Measurements from ENCODE around the gene THSD4. TPM values are rescaled to one million over a fixed set of nuclear protein-coding genes. Genes with fewer than 3 reads are reported as not detected.

Gene THSD4
- polyA plus RNA-seq, 1 donor (not counting 4 experiments of a cell fraction or from before 2014, with no cell fraction given) = 24.5 TPM

- Histone ChIP-seq H3K4me3 (ENCODE audit: control insufficient read depth in 2 of 3, extremely low read depth in 1 of 3, insufficient read depth in 2 of 3, low read depth in 1 of 3, low read length in 3 of 3) (no peak overlapping the region), H3K27me3 (ENCODE audit: control insufficient read depth, extremely low read depth, insufficient read depth, low read length) (no peaks in the 10 kb centered on the region), H3K36me3 (ENCODE audit: control insufficient read depth in 2 of 2, extremely low read depth in 1 of 2, insufficient read depth in 2 of 2, low read length in 2 of 2) (peaks cover 18 to 19% of the 10 kb centered on the region in 2 experiments), H2AFZ (ENCODE audit: control insufficient read depth, low read length) (no peak overlapping the region), H3K27ac (ENCODE audit: control insufficient read depth, insufficient read depth, low read length) (no peak overlapping the region), H3K79me2 (ENCODE audit: control insufficient read depth, insufficient read depth, low read length) (peaks cover 11% of the 10 kb centered on the region), H3K4me2 (ENCODE audit: control insufficient read depth, extremely low read depth, insufficient read depth, low read depth, low read length) (no peak overlapping the region), H3K9ac (ENCODE audit: control insufficient read depth, extremely low read depth, insufficient read depth, low read length) (no peak overlapping the region), H3K9me3 (ENCODE audit: control insufficient read depth, low read depth, low read length) (no peaks in the 10 kb centered on the region), H3K9me1 (ENCODE audit: control insufficient read depth, extremely low read depth, insufficient read depth, low read length) (no peaks in the 10 kb centered on the region), H3K4me1 (ENCODE audit: control insufficient read depth, extremely low read depth, insufficient read depth, low read length) (peaks cover 8% of the 10 kb centered on the region), H4K20me1 (ENCODE audit: control insufficient read depth, extremely low read depth, insufficient read depth, low read length) (no peaks in the 10 kb centered on the region)
- DNase-seq (ENCODE audit: low read depth, low spot score) (no peak), FAIRE-seq (no peak)
- TF ChIP-seq EZH2 (IDR thresholded peaks at IDR 0.05; ENCODE audit: low read length) = no peak
- TF ChIP-seq, protein P1, sequence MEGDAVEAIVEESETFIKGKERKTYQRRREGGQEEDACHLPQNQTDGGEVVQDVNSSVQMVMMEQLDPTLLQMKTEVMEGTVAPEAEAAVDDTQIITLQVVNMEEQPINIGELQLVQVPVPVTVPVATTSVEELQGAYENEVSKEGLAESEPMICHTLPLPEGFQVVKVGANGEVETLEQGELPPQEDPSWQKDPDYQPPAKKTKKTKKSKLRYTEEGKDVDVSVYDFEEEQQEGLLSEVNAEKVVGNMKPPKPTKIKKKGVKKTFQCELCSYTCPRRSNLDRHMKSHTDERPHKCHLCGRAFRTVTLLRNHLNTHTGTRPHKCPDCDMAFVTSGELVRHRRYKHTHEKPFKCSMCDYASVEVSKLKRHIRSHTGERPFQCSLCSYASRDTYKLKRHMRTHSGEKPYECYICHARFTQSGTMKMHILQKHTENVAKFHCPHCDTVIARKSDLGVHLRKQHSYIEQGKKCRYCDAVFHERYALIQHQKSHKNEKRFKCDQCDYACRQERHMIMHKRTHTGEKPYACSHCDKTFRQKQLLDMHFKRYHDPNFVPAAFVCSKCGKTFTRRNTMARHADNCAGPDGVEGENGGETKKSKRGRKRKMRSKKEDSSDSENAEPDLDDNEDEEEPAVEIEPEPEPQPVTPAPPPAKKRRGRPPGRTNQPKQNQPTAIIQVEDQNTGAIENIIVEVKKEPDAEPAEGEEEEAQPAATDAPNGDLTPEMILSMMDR (optimal IDR thresholded peaks at IDR 0.05 in 1 of 3, IDR thresholded peaks at IDR 0.05 in 1 of 3, conservative IDR thresholded peaks at IDR 0.05 in 1 of 3; ENCODE audit: extremely low read depth in 1 of 3, insufficient read depth in 2 of 3, low read length in 3 of 3) = no peak
- dilution Hi-C loops (cut with MboI; ENCODE audit: extremely low pct_ligation_motif_present, low sequenced_read_pairs) = no loop called here
These were observed 100.0 kb downstream of the THSD4 start for GRCh38 chr15:71215126-71215894.

DNA sequence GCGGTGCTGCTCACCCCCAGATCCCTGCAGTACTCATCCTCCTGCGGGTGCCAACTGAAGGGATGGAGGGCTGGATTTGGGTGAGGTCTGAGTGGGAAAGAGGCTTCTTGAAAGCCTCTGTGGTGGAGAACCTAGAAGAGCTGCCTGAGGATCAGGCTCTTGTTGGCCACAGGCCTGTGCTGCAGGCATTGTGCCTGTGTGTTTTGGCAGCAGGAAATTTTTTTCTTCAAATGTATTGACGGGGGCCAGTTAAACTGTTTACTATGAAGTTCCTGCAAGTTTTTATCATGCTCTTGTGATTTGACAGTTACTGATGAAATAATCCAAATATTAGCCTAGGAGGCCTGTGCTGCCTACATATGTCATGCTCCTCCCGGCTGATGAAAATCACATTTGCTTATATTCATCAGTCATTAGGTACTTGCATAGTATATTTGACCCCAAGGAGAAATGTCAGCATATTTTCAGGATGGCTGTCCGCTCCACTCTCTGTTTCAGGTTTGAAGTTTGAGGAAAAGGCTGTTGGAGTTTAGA, 103.1 kb downstream of the THSD4 start:
- dilution Hi-C loops (cut with MboI; ENCODE audit: extremely low pct_ligation_motif_present, low sequenced_read_pairs) = no loop called here
- Histone ChIP-seq H3K4me3 (ENCODE audit: control insufficient read depth in 2 of 3, extremely low read depth in 1 of 3, insufficient read depth in 2 of 3, low read depth in 1 of 3, low read length in 3 of 3) (no peak overlapping the region), H3K9me1 (ENCODE audit: control insufficient read depth, extremely low read depth, insufficient read depth, low read length) (no peaks in the 10 kb centered on the region), H4K20me1 (ENCODE audit: control insufficient read depth, extremely low read depth, insufficient read depth, low read length) (no peaks in the 10 kb centered on the region), H3K9ac (ENCODE audit: control insufficient read depth, extremely low read depth, insufficient read depth, low read length) (no peak overlapping the region), H3K36me3 (ENCODE audit: control insufficient read depth in 2 of 2, extremely low read depth in 1 of 2, insufficient read depth in 2 of 2, low read length in 2 of 2) (peaks cover 14 to 22% of the 10 kb centered on the region in 2 experiments), H3K4me2 (ENCODE audit: control insufficient read depth, extremely low read depth, insufficient read depth, low read depth, low read length) (no peak overlapping the region), H3K4me1 (ENCODE audit: control insufficient read depth, extremely low read depth, insufficient read depth, low read length) (peaks cover 22% of the 10 kb centered on the region), H3K9me3 (ENCODE audit: control insufficient read depth, low read depth, low read length) (no peaks in the 10 kb centered on the region), H3K27me3 (ENCODE audit: control insufficient read depth, extremely low read depth, insufficient read depth, low read length) (no peaks in the 10 kb centered on the region), H3K79me2 (ENCODE audit: control insufficient read depth, insufficient read depth, low read length) (peaks cover 6% of the 10 kb centered on the region), H2AFZ (ENCODE audit: control insufficient read depth, low read length) (no peak overlapping the region), H3K27ac (ENCODE audit: control insufficient read depth, insufficient read depth, low read length) (no peak overlapping the region)
- DNase-seq (ENCODE audit: low read depth, low spot score) (no peak), FAIRE-seq (peak; percentile 20)
- no peak for TF ChIP-seq EZH2 (IDR thresholded peaks at IDR 0.05; ENCODE audit: low read length)
- TF ChIP-seq, protein P1 (optimal IDR thresholded peaks at IDR 0.05 in 1 of 3, IDR thresholded peaks at IDR 0.05 in 1 of 3, conservative IDR thresholded peaks at IDR 0.05 in 1 of 3; ENCODE audit: extremely low read depth in 1 of 3, insufficient read depth in 2 of 3, low read length in 3 of 3) = no peak
